KOPT-K1 (cell line): Measurements from ENCODE around the gene MEPE.

Experiments used
- H3K27ac ChIP-seq: fragments of 200-600 bp; sonication (generic); 2 replicates; pipeline ENCODE4 v1.5.1; 2016; ENCODE audit warnings: antibody characterized with exemption, mild to moderate bottlenecking, low read depth, low read length; ENCODE audit not compliant: poor library complexity, severe bottlenecking
- H3K36me3 ChIP-seq: fragments of 200-600 bp; sonication (generic); 2 replicates; pipeline ENCODE4 v1.5.1; 2017; ENCODE audit warnings: antibody characterized with exemption, mild to moderate bottlenecking, low read length, moderate library complexity; ENCODE audit not compliant: insufficient read depth
- H3K9me3 ChIP-seq: fragments of 200-600 bp; sonication (generic); 2 replicates; pipeline ENCODE4 v1.5.1; 2017; ENCODE audit warnings: antibody characterized with exemption, low read length, mild to moderate bottlenecking; ENCODE audit not compliant: insufficient read depth, poor library complexity, severe bottlenecking

MEPE gene

GRCh38 chr4:87855559-87855958 is 22.8 kb downstream of the MEPE start:
- H3K36me3 ChIP-seq = no peaks in the 10 kb centered on the region
- no peak overlapping the region for H3K27ac ChIP-seq
- H3K9me3 ChIP-seq = no peaks in the 10 kb centered on the region

- Histone ChIP-seq H3K36me3 (no peaks in the 10 kb centered on the region), H3K9me3 (no peaks in the 10 kb centered on the region), H3K27ac (no peak overlapping the region)
Observed at GRCh38 chr4:87856816-87857215, 24.0 kb downstream of the MEPE start.

- Histone ChIP-seq H3K36me3 (no peaks in the 10 kb centered on the region), H3K27ac (no peak overlapping the region), H3K9me3 (no peaks in the 10 kb centered on the region)
Observed at GRCh38 chr4:87857789-87858188, 25.0 kb downstream of the MEPE start.

GRCh38 chr4:87862236-87862635 is 29.5 kb downstream of the MEPE start:
- no peak overlapping the region for H3K27ac ChIP-seq
- no peaks in the 10 kb centered on the region for H3K9me3 ChIP-seq
- no peaks in the 10 kb centered on the region for H3K36me3 ChIP-seq

- H3K36me3 ChIP-seq = no peaks in the 10 kb centered on the region
- no peak overlapping the region for H3K27ac ChIP-seq
- H3K9me3 ChIP-seq = no peaks in the 10 kb centered on the region
Observed at GRCh38 chr4:87863486-87863885, 30.7 kb downstream of the MEPE start.

GRCh38 chr4:87864321-87864720 is 31.6 kb downstream of the MEPE start:
- Histone ChIP-seq H3K27ac (no peak overlapping the region), H3K36me3 (no peaks in the 10 kb centered on the region), H3K9me3 (no peaks in the 10 kb centered on the region)

GRCh38 chr4:87865288-87865687 is 32.5 kb downstream of the MEPE start:
- Histone ChIP-seq H3K27ac (no peak overlapping the region), H3K9me3 (no peaks in the 10 kb centered on the region), H3K36me3 (no peaks in the 10 kb centered on the region)

GRCh38 chr4:87865960-87866598 is 33.3 kb downstream of the MEPE start:
- no peaks in the 10 kb centered on the region for H3K36me3 ChIP-seq
- H3K27ac ChIP-seq = no peak overlapping the region
- no peaks in the 10 kb centered on the region for H3K9me3 ChIP-seq

- H3K9me3 ChIP-seq = no peaks in the 10 kb centered on the region
- H3K27ac ChIP-seq = no peak overlapping the region
- no peaks in the 10 kb centered on the region for H3K36me3 ChIP-seq
Observed at GRCh38 chr4:87868522-87868921, 35.8 kb downstream of the MEPE start.

GRCh38 chr4:87872028-87872427 is 39.3 kb downstream of the MEPE start:
- no peak overlapping the region for H3K27ac ChIP-seq
- H3K36me3 ChIP-seq = no peaks in the 10 kb centered on the region
- no peaks in the 10 kb centered on the region for H3K9me3 ChIP-seq

GRCh38 chr4:87875191-87875590 is 42.4 kb downstream of the MEPE start:
- Histone ChIP-seq H3K9me3 (no peaks in the 10 kb centered on the region), H3K27ac (no peak overlapping the region), H3K36me3 (no peaks in the 10 kb centered on the region)

GRCh38 chr4:87880106-87880505 is 47.3 kb downstream of the MEPE start:
- Histone ChIP-seq H3K9me3 (no peaks in the 10 kb centered on the region), H3K27ac (no peak overlapping the region), H3K36me3 (no peaks in the 10 kb centered on the region)

GRCh38 chr4:87881115-87881514 is 48.3 kb downstream of the MEPE start:
- H3K9me3 ChIP-seq = no peaks in the 10 kb centered on the region
- no peaks in the 10 kb centered on the region for H3K36me3 ChIP-seq

GRCh38 chr4:87882321-87882720 is 49.6 kb downstream of the MEPE start:
- Histone ChIP-seq H3K9me3 (no peaks in the 10 kb centered on the region), H3K27ac (no peak overlapping the region), H3K36me3 (no peaks in the 10 kb centered on the region)

More at GRCh38 chr4:87881115-87881514, 48.3 kb downstream of the MEPE start:
- no peak overlapping the region for H3K27ac ChIP-seq

- no peaks in the 10 kb centered on the region for H3K9me3 ChIP-seq
- H3K27ac ChIP-seq = no peak overlapping the region
- H3K36me3 ChIP-seq = no peaks in the 10 kb centered on the region
Observed at GRCh38 chr4:87882861-87883260, 50.1 kb downstream of the MEPE start.

- H3K36me3 ChIP-seq = no peaks in the 10 kb centered on the region
- no peak overlapping the region for H3K27ac ChIP-seq
- H3K9me3 ChIP-seq = peaks cover 7% of the 10 kb centered on the region
Observed at GRCh38 chr4:87884976-87885549, 52.3 kb downstream of the MEPE start.
